ENCODE data around the gene TOP3B. TPM values are rescaled to one million over a fixed set of nuclear protein-coding genes. Genes with fewer than 3 reads are reported as not detected.

TOP3B gene
- total and polyA plus RNA-seq, 2 experiments from 2014 or later: 35.7 to 77.7 TPM

GRCh38 chr22:22006596-22006990 is 24.0 kb upstream of the TOP3B start (continued):
- TF ChIP-seq ZNF462 (CRISPR knock-in tag; IDR thresholded peaks at IDR 0.05) (no peak), POLR2AphosphoS5 (IDR thresholded peaks at IDR 0.05; ENCODE audit: low read depth) (no peak), JUNB (IDR thresholded peaks at IDR 0.05; ENCODE audit: unreplicated experiment) (no peak), ZNF114 (CRISPR knock-in tag; IDR thresholded peaks at IDR 0.05) (no peak), STAT1 (IDR thresholded peaks at IDR 0.05; ENCODE audit: unreplicated experiment) (no peak), EZH2phosphoT487 (IDR thresholded peaks at IDR 0.05; ENCODE audit: unreplicated experiment) (no peak), NANOG (IDR thresholded peaks at IDR 0.05; ENCODE audit: borderline replicate concordance) (no peak)

GRCh38 chr22:22005945-22006595 is 23.5 kb upstream of the TOP3B start:
- H3K79me2 ChIP-seq (replicated peaks; ENCODE audit: insufficient read depth): no peaks in the 10 kb centered on the region
- TF ChIP-seq CREB1 (CRISPR knock-in tag; IDR thresholded peaks at IDR 0.05; ENCODE audit: low read depth) (no peak), ZNF331 (CRISPR knock-in tag; IDR thresholded peaks at IDR 0.05; ENCODE audit: low read depth) (no peak), STAT1 (IDR thresholded peaks at IDR 0.05; ENCODE audit: unreplicated experiment) (no peak), POLR2AphosphoS5 (IDR thresholded peaks at IDR 0.05; ENCODE audit: low read depth) (no peak)
- Mint-ChIP-seq H3K4me1 (peaks cover 10% of the 10 kb centered on the region; the same call in 2 of the 3 replicates), H3K27ac (no peak overlapping the region), H3K36me3 (ENCODE audit: low read depth) (no peaks in the 10 kb centered on the region), H3K9me3 (no peaks in the 10 kb centered on the region; the same call in 2 of the 3 replicates), H3K4me3 (no peak overlapping the region), H3K27me3 (ENCODE audit: insufficient read depth, low read depth, poor library complexity) (peaks cover 83% of the 10 kb centered on the region)
- H3K9me2 ChIP-seq (ENCODE audit: insufficient read depth): 0 out of 2 replicates have a peak, but pooled peaks cover 8% of the 10 kb centered on the region
- no peaks in the 10 kb centered on the region for H3F3A ChIP-seq (replicated peaks; ENCODE audit: low read depth)
- no peaks in the 10 kb centered on the region for H3K36me3 ChIP-seq (ENCODE audit: insufficient read depth)
- H3K27me3 ChIP-seq (ENCODE audit: insufficient read depth): peaks cover 100% of the 10 kb centered on the region
- H3K27ac ChIP-seq (ENCODE audit: low read depth): no peak overlapping the region
- H3K4me2 ChIP-seq: no peak overlapping the region
- 0 out of 2 replicates have a peak, but pooled peaks cover 6% of the 10 kb centered on the region for H3K4me1 ChIP-seq (ENCODE audit: insufficient read depth)
- H3K4me3 ChIP-seq: no peak overlapping the region
- no peak for ATAC-seq
- DNase-seq (ENCODE audit: low spot score): no peak
- H4K20me1 ChIP-seq (replicated peaks; ENCODE audit: insufficient read depth): no peaks in the 10 kb centered on the region
- H2AFZ ChIP-seq: no peak overlapping the region

All from GM23338 (cell line).